ENCODE data around the gene MSMP.

MSMP gene

GRCh38 chr9:35754264-35754663 lies at the start of gene MSMP:
TSS of gene MSMP (minus strand) at chr9:35754276. CDS start at chr9:35754129, 147 bp downstream.
- DNase-seq = no peak

- no peak for DNase-seq
These were observed 47.5 kb upstream of the MSMP start for GRCh38 chr9:35801328-35802128.

DNA sequence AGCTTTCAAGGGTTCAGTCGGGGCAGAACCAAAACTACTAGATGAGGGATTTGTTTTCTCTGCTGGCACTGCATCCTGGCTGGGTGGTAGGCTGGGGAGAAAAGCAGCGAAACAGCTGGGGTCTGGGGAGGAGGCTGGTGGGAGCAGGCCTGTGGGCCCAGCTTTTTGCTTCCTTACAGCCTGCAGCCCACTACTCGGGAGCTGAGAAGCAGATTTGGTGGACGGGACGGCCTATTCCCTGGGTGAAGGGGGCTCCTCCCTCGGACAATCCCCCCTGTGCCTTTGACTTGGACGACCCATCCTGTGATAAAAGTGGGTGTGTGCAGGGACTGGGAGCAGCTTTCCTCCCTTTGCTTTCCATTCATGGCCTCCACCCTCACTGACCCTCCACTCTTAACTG lies 46.5 kb upstream of the MSMP start:
- no peak for DNase-seq

- peak in 11 of 56 donors; percentile 3 to 55 (median 21) for DNase-seq
These were observed 44.7 kb upstream of the MSMP start for GRCh38 chr9:35798658-35799374.

- no peak for DNase-seq
These were observed 43.4 kb upstream of the MSMP start for GRCh38 chr9:35797311-35798109.

GRCh38 chr9:35795695-35796094 lies 41.6 kb upstream of the MSMP start:
- no peak for DNase-seq

GRCh38 chr9:35793461-35793860 lies 39.4 kb upstream of the MSMP start:
- DNase-seq = no peak

DNA sequence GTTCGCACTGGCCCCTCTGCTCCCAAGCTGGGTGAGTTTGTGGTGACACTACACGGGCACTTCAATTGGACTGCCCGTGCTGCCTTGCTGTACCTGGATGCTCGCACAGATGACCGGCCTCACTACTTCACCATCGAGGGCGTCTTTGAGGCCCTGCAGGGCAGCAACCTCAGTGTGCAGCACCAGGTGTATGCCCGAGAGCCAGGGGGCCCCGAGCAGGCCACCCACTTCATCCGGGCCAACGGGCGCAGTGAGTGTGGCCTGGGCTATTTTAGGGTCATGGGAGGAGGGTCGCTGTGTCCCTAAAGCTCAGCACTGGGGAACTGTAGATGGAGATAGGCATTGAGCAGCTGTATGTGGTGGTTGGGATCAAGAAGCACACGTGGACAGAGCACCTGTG lies 38.8 kb upstream of the MSMP start:
- DNase-seq = no peak

DNA sequence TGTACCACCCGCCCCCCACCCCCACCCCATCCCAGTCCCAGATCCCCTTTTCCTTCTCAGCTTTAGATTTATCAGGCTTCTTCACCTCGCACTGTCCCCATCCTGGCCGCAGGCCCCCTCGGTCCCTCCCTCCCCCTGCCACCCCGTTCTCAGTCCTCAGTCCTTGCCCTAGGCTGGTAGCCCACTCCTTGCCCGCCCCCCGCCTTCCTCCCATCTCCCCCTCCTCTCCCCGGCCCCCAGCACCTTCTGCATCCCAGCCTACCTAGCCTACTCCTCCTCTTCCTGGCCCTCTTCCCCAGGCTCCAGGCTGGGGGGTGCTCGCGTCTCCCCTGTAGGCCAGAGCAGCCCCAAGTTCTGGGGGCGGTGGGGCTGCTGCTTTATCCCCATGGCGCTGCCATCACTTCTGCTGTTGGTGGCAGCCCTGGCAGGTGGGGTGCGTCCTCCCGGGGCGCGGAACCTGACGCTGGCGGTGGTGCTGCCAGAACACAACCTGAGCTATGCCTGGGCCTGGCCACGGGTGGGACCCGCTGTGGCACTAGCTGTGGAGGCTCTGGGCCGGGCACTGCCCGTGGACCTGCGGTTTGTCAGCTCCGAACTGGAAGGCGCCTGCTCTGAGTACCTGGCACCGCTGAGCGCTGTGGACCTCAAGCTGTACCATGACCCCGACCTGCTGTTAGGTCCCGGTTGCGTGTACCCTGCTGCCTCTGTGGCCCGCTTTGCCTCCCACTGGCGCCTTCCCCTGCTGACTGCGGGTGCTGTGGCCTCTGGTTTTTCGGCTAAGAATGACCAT lies 38.1 kb upstream of the MSMP start:
- peak in 1 of 56 donors; percentile 10 for DNase-seq

DNA sequence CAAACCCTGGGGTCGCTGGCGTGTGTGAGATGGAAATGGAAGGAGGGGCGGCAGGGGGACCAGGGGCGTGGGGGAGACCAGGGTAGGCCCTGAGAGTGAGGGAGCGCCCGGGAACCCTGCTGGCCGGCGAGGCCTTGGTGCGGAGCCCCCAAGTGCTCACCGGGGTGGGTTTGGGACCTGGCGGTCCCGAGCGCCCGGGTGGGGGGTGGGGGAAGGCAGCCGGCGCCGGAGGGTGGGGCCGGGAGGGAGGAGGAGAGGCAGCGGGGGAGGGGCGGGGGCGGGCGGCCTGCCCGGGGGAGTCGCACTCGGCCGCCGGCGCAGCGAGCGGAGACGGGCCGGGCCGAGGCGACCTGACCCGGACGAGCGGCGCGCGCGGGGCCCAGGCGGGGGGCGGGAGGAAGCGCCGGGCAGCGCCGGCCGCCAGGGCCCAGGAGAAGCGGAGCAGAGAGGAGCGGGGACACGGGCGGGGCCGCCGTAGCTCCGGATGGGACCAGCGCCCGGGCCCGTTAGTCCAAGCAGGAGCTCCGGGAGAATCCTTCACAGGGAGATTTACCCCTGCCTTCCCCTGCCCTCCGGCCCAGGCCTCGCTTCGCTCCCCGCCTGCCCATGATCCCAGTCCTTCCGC lies 37.3 kb upstream of the MSMP start, which contains the start of gene NPR2:
Gene NPR2, plus strand, starts transcription at position 295 of the 625 bp plus-strand sequence. CDS start 818 bp downstream, outside the sequence.
- peak in 8 of 56 donors; percentile 10 to 45 (median 32) for DNase-seq

GRCh38 chr9:35790385-35791296 lies 36.6 kb upstream of the MSMP start:
- peak in 48 of 56 donors; percentile 13 to 81 (median 52) for DNase-seq

GRCh38 chr9:35790025-35790384 lies 35.9 kb upstream of the MSMP start:
- DNase-seq = no peak

DNA sequence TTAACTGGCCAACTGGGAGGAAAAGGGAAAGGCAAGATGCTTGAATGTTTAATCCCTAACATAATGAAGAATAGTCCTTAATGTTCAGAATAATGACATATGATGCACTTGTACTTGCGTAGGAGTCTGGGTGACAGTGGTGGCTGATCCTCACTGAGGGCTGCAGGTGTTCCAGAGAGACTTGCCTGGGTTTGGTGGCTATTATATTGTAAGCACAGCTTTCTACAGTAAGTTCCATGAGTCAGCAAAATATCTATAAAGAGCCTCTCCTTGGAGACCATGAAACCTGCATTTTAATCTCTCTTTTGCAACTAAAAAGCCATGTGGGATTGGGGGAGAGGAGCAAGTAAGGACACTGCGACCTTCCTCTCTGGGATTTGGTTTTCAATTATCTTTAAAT lies 35.5 kb upstream of the MSMP start:
- DNase-seq = no peak

- DNase-seq = no peak
These were observed 29.3 kb upstream of the MSMP start for GRCh38 chr9:35783418-35783817.

- no peak for DNase-seq
These were observed 27.0 kb upstream of the MSMP start for GRCh38 chr9:35781066-35781465.

DNA sequence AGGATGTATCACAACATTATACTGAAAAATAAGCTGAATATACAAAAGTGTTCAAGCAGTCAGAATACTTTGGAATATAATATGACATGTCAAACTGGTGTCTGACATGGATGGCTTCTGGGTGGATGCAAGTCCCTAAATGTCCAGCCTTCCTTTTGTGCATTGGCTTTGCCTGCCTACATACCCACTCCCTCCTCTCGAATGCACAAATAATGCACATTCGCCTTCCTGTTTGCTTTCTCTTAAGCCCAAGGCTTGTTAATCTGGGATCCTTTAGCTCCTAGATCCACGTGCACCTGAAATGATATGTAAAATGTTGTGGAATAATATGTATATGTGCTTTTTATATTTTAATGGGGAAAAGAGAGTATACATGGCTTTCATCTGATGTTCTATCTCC lies 24.4 kb upstream of the MSMP start:
- no peak for DNase-seq

DNA sequence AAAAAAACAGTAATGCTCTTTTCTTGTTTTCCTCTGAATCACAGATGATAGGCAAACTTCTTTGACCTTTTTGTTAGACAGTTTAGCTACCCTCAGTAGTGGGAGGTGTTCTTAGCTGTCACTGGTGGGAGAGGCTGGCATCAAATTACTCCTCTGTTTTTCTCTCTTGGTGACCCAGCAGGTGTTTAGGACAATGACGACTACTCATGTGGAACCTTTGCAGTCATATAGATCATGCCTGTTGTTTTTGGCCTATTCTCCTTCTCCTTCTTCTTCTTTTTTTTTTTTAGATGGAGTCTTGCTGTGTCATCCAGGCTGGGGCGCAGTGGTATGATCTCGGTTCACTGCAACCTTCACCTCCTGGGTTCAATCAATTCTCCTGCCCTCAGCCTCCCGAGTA lies 21.9 kb upstream of the MSMP start:
- no peak for DNase-seq

GRCh38 chr9:35774907-35775635 lies 21.0 kb upstream of the MSMP start:
- DNase-seq = peak in 4 of 56 donors; percentile 12 to 27 (median 16)

DNA sequence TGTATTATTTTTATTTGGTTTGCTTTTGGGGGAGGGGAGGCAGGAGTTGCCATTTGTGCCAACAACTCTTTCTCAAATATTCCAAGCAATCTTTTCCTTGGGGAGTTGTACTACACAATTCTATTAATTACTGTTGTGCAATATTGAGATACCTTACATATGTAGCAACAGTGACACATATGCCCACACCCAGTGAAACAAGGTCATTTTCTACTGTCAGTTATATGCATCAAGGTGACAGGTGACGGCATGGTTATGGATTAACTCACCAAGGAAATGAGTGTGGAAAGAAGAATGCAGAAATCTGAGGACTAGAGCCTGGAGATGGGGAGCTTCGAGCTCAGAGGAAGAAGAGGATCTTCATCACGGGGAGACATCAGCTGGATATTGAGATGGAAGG lies 17.9 kb upstream of the MSMP start:
- no peak for DNase-seq
